ENCODE measurements around the gene VPS26B.

The VPS26B gene

DNA sequence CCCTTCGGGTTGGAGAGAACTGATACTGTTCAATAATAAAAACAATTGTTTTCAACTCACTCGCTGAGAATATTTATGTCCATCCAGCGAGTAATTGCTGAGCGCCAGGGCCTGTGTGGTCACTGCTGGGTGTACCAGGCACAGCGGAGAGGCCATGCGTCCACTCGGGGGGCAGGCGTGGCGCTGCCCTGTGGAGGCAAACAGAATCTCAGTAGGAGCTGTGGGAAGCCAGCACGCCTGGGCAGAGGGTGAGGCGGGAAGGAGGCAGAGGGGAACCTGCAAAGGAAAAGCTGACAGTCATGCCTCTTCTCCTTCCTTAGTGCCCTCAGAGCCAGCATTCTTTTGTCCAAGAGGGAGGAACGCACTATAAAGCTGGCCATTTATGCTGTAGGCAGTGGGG is 63.1 kb downstream of the VPS26B start:
- no peak for DNase-seq (ENCODE audit: low read depth)
- H3K4me3 ChIP-seq (ENCODE audit: low read depth, low read length): no peak overlapping the region
- TF ChIP-seq MYC (IDR thresholded peaks at IDR 0.05; ENCODE audit: low read depth, low read length) (no peak), POLR2A (IDR thresholded peaks at IDR 0.05; ENCODE audit: extremely low read depth, insufficient read length) (no peak), MAX (IDR thresholded peaks at IDR 0.05; ENCODE audit: low read depth, low read length) (no peak)
- TF ChIP-seq, protein P1, sequence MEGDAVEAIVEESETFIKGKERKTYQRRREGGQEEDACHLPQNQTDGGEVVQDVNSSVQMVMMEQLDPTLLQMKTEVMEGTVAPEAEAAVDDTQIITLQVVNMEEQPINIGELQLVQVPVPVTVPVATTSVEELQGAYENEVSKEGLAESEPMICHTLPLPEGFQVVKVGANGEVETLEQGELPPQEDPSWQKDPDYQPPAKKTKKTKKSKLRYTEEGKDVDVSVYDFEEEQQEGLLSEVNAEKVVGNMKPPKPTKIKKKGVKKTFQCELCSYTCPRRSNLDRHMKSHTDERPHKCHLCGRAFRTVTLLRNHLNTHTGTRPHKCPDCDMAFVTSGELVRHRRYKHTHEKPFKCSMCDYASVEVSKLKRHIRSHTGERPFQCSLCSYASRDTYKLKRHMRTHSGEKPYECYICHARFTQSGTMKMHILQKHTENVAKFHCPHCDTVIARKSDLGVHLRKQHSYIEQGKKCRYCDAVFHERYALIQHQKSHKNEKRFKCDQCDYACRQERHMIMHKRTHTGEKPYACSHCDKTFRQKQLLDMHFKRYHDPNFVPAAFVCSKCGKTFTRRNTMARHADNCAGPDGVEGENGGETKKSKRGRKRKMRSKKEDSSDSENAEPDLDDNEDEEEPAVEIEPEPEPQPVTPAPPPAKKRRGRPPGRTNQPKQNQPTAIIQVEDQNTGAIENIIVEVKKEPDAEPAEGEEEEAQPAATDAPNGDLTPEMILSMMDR (IDR thresholded peaks at IDR 0.05; ENCODE audit: low read depth, low read length): no peak

GRCh38 chr11:134288486-134288885 is 64.0 kb downstream of the VPS26B start:
- no peak overlapping the region for H3K4me3 ChIP-seq (ENCODE audit: low read depth, low read length)
- TF ChIP-seq, protein P1 (IDR thresholded peaks at IDR 0.05; ENCODE audit: low read depth, low read length): no peak
- TF ChIP-seq MAX (IDR thresholded peaks at IDR 0.05; ENCODE audit: low read depth, low read length) (no peak), POLR2A (IDR thresholded peaks at IDR 0.05; ENCODE audit: extremely low read depth, insufficient read length) (no peak), MYC (IDR thresholded peaks at IDR 0.05; ENCODE audit: low read depth, low read length) (no peak)
- DNase-seq (ENCODE audit: low read depth): no peak

- TF ChIP-seq MYC (IDR thresholded peaks at IDR 0.05; ENCODE audit: low read depth, low read length): no peak
- no peak for TF ChIP-seq POLR2A (IDR thresholded peaks at IDR 0.05; ENCODE audit: extremely low read depth, insufficient read length)
- TF ChIP-seq, protein P1 (IDR thresholded peaks at IDR 0.05; ENCODE audit: low read depth, low read length): no peak
- no peak for TF ChIP-seq MAX (IDR thresholded peaks at IDR 0.05; ENCODE audit: low read depth, low read length)
- H3K4me3 ChIP-seq (ENCODE audit: low read depth, low read length): no peak overlapping the region
- no peak for DNase-seq (ENCODE audit: low read depth)
Observed at GRCh38 chr11:134289167-134289566, 64.7 kb downstream of the VPS26B start.

DNA sequence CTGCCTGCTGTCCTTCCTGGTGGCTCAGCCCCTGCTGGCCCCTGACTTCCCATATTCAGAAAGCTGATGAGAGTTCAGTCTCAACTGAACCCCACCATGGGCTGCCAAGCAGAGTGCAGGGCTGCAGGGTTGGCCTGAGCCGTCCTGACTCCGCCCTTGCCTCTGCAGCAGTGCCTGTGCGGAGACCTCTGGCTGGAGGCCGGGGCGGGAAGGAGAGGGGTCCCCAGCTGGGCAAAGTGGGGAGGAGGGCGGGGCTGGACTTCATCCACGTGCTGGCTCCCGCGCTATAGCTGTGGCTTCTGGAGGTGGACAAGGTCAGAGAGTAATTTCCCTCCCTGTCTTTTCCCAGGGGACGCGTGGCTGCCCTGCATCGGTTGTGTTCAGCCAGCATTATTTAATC is 65.3 kb downstream of the VPS26B start:
- H3K4me3 ChIP-seq (ENCODE audit: low read depth, low read length): no peak overlapping the region
- TF ChIP-seq MYC (IDR thresholded peaks at IDR 0.05; ENCODE audit: low read depth, low read length): no peak
- TF ChIP-seq POLR2A (IDR thresholded peaks at IDR 0.05; ENCODE audit: extremely low read depth, insufficient read length): no peak
- TF ChIP-seq, protein P1 (IDR thresholded peaks at IDR 0.05; ENCODE audit: low read depth, low read length): no peak
- no peak for TF ChIP-seq MAX (IDR thresholded peaks at IDR 0.05; ENCODE audit: low read depth, low read length)
- DNase-seq (ENCODE audit: low read depth): no peak

GRCh38 chr11:134290646-134291045 is 66.2 kb downstream of the VPS26B start:
- no peak for DNase-seq (ENCODE audit: low read depth)
- H3K4me3 ChIP-seq (ENCODE audit: low read depth, low read length): no peak overlapping the region
- TF ChIP-seq, protein P1 (IDR thresholded peaks at IDR 0.05; ENCODE audit: low read depth, low read length): no peak
- TF ChIP-seq MYC (IDR thresholded peaks at IDR 0.05; ENCODE audit: low read depth, low read length) (no peak), MAX (IDR thresholded peaks at IDR 0.05; ENCODE audit: low read depth, low read length) (no peak), POLR2A (IDR thresholded peaks at IDR 0.05; ENCODE audit: extremely low read depth, insufficient read length) (no peak)

DNA sequence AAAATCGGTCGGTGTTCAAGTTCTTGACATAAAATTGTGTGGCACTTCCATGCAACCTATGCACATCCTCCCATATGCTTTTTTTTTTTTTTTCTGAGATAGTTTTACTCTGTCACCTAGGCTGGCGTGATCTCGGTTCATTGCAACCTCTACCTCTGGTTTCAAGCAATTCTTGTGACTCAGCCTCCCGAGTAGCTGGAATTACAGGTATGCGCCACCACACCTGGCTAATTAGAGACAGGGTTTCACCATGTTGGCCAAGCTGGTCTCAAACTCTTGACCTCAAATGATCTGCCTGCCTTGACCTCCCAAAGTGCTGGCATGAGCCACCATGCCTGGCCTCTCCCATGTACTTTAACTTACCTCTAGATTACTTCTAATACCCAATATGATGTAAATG is 66.7 kb downstream of the VPS26B start:
- H3K4me3 ChIP-seq (ENCODE audit: low read depth, low read length): no peak overlapping the region
- TF ChIP-seq POLR2A (IDR thresholded peaks at IDR 0.05; ENCODE audit: extremely low read depth, insufficient read length): no peak
- no peak for TF ChIP-seq MYC (IDR thresholded peaks at IDR 0.05; ENCODE audit: low read depth, low read length)
- TF ChIP-seq MAX (IDR thresholded peaks at IDR 0.05; ENCODE audit: low read depth, low read length): no peak
- no peak for DNase-seq (ENCODE audit: low read depth)

Measured in NB4 (cell line).